ENCODE measurements around the gene ZAR1L. TPM values are rescaled to one million over a fixed set of nuclear protein-coding genes. Genes with fewer than 3 reads are reported as not detected.

ZAR1L gene
- total and polyA plus RNA-seq, 4 donors, result not detected

Other genes starting within 250 kb of the ZAR1L start
- gene BRCA2, start 145 bp upstream of the ZAR1L start, total RNA-seq, result 1 to 10 TPM; 4.6 to 7.0 TPM
- gene BRCA2, start 145 bp upstream of the ZAR1L start, polyA plus RNA-seq (ENCODE audit: insufficient read length in 2 of 2), result 1 to 10 TPM; 4.1 to 4.9 TPM
- 10 to 100 TPM; 22.4 to 23.4 TPM for gene N4BP2L1, start 112.8 kb upstream of the ZAR1L start, total RNA-seq
- 10 to 100 TPM; 18.0 to 20.1 TPM for gene N4BP2L1, start 112.8 kb upstream of the ZAR1L start, polyA plus RNA-seq (ENCODE audit: insufficient read length in 2 of 2)
- gene N4BP2L2, start 223.4 kb upstream of the ZAR1L start, total RNA-seq, result 100 to 1,000 TPM; 178 to 187 TPM
- gene N4BP2L2, start 223.4 kb upstream of the ZAR1L start, polyA plus RNA-seq (ENCODE audit: insufficient read length in 2 of 2), result 10 to 100 TPM; 85.9 to 99.6 TPM

All from spinal cord (tissue), 4 donors.